Activated naive CD4-positive, alpha-beta T cell treated with anti-CD3 and anti-CD28 coated beads, Interleukin-2, amount 50 U/mL, for 24 hours (primary cell): ENCODE data around the gene FANCB.

ENCODE experiments used
- H3K27ac Mint-ChIP-seq: one replicate; pipeline ENCODE4 v1.8.0; 2021; ENCODE audit warnings: mild to moderate bottlenecking, mixed read lengths
- H3K27me3 Mint-ChIP-seq: one replicate; pipeline ENCODE4 v1.8.0; 2021; ENCODE audit warnings: mixed read lengths
- H3K36me3 Mint-ChIP-seq: one replicate; pipeline ENCODE4 v1.8.0; 2021; ENCODE audit warnings: mixed read lengths
- H3K4me1 Mint-ChIP-seq: one replicate; pipeline ENCODE4 v1.8.0; 2021; ENCODE audit warnings: mixed read lengths
- H3K4me3 Mint-ChIP-seq: one replicate; pipeline ENCODE4 v1.8.0; 2021; ENCODE audit warnings: mild to moderate bottlenecking, mixed read lengths
- H3K9me3 Mint-ChIP-seq: one replicate; pipeline ENCODE4 v1.8.0; 2021; ENCODE audit warnings: mixed read lengths

Gene FANCB

GRCh38 chrX:14872851-14873675 lies at the start of gene FANCB, which contains the start of gene MOSPD2:
TSS of gene FANCB (minus strand) at chrX:14873069. CDS start at chrX:14865510, 7,559 bp downstream.
TSS of gene MOSPD2 (plus strand) at chrX:14873421. CDS start at chrX:14873529, 108 bp downstream.
- Mint-ChIP-seq H3K4me3 (peak within 1 kb of the TSS; percentile 88), H3K27me3 (no peaks in the 10 kb centered on the region), H3K9me3 (no peaks in the 10 kb centered on the region), H3K4me1 (peaks cover 16% of the 10 kb centered on the region), H3K27ac (peak within 1 kb of the TSS; percentile 65), H3K36me3 (peaks cover 4% of the 10 kb centered on the region)

- peaks cover 2% of the 10 kb centered on the region for H3K36me3 Mint-ChIP-seq
- H3K9me3 Mint-ChIP-seq = no peaks in the 10 kb centered on the region
- H3K4me3 Mint-ChIP-seq = no peak overlapping the region
- H3K27me3 Mint-ChIP-seq = no peaks in the 10 kb centered on the region
- no peaks in the 10 kb centered on the region for H3K4me1 Mint-ChIP-seq
- H3K27ac Mint-ChIP-seq = no peak overlapping the region
Observed at GRCh38 chrX:14922437-14922836, 49.6 kb upstream of the FANCB start.

- no peak overlapping the region for H3K4me3 Mint-ChIP-seq
- no peaks in the 10 kb centered on the region for H3K9me3 Mint-ChIP-seq
- H3K4me1 Mint-ChIP-seq = no peaks in the 10 kb centered on the region
- H3K27ac Mint-ChIP-seq = no peak overlapping the region
- no peaks in the 10 kb centered on the region for H3K27me3 Mint-ChIP-seq
- peaks cover 2% of the 10 kb centered on the region for H3K36me3 Mint-ChIP-seq
Observed at GRCh38 chrX:14920196-14920595, 47.3 kb upstream of the FANCB start.

GRCh38 chrX:14919407-14919806 lies 46.5 kb upstream of the FANCB start:
- H3K4me3 Mint-ChIP-seq = no peak overlapping the region
- H3K9me3 Mint-ChIP-seq = no peaks in the 10 kb centered on the region
- H3K27ac Mint-ChIP-seq = no peak overlapping the region
- H3K27me3 Mint-ChIP-seq = no peaks in the 10 kb centered on the region
- H3K36me3 Mint-ChIP-seq = peaks cover 2% of the 10 kb centered on the region
- no peaks in the 10 kb centered on the region for H3K4me1 Mint-ChIP-seq

- H3K36me3 Mint-ChIP-seq = peaks cover 4% of the 10 kb centered on the region
- H3K9me3 Mint-ChIP-seq = no peaks in the 10 kb centered on the region
- H3K27ac Mint-ChIP-seq = no peak overlapping the region
- H3K4me1 Mint-ChIP-seq = no peaks in the 10 kb centered on the region
- H3K27me3 Mint-ChIP-seq = no peaks in the 10 kb centered on the region
- no peak overlapping the region for H3K4me3 Mint-ChIP-seq
Observed at GRCh38 chrX:14916017-14916674, 43.3 kb upstream of the FANCB start.

- H3K27ac Mint-ChIP-seq = no peak overlapping the region
- no peaks in the 10 kb centered on the region for H3K4me1 Mint-ChIP-seq
- H3K36me3 Mint-ChIP-seq = peaks cover 4% of the 10 kb centered on the region
- no peak overlapping the region for H3K4me3 Mint-ChIP-seq
- no peaks in the 10 kb centered on the region for H3K9me3 Mint-ChIP-seq
- H3K27me3 Mint-ChIP-seq = no peaks in the 10 kb centered on the region
Observed at GRCh38 chrX:14915596-14915995, 42.7 kb upstream of the FANCB start.

GRCh38 chrX:14913241-14913640 lies 40.4 kb upstream of the FANCB start:
- no peaks in the 10 kb centered on the region for H3K4me1 Mint-ChIP-seq
- H3K4me3 Mint-ChIP-seq = no peak overlapping the region
- H3K36me3 Mint-ChIP-seq = peaks cover 6% of the 10 kb centered on the region
- no peak overlapping the region for H3K27ac Mint-ChIP-seq
- no peaks in the 10 kb centered on the region for H3K9me3 Mint-ChIP-seq
- H3K27me3 Mint-ChIP-seq = no peaks in the 10 kb centered on the region

GRCh38 chrX:14903891-14904290 lies 31.0 kb upstream of the FANCB start:
- H3K27me3 Mint-ChIP-seq = no peaks in the 10 kb centered on the region
- no peak overlapping the region for H3K4me3 Mint-ChIP-seq
- H3K4me1 Mint-ChIP-seq = peaks cover 5% of the 10 kb centered on the region

GRCh38 chrX:14902537-14902936 lies 29.7 kb upstream of the FANCB start:
- Mint-ChIP-seq H3K9me3 (no peaks in the 10 kb centered on the region), H3K4me3 (no peak overlapping the region), H3K4me1 (peaks cover 5% of the 10 kb centered on the region), H3K36me3 (peaks cover 13% of the 10 kb centered on the region), H3K27ac (no peak overlapping the region), H3K27me3 (no peaks in the 10 kb centered on the region)

More at GRCh38 chrX:14903891-14904290, 31.0 kb upstream of the FANCB start:
- Mint-ChIP-seq H3K27ac (no peak overlapping the region), H3K36me3 (peaks cover 12% of the 10 kb centered on the region), H3K9me3 (no peaks in the 10 kb centered on the region)

GRCh38 chrX:14899607-14900006 lies 26.7 kb upstream of the FANCB start:
- Mint-ChIP-seq H3K4me1 (peaks cover 5% of the 10 kb centered on the region), H3K27ac (peak overlapping the region; percentile 35)

GRCh38 chrX:14897042-14897441 lies 24.2 kb upstream of the FANCB start:
- Mint-ChIP-seq H3K4me3 (no peak overlapping the region), H3K4me1 (peaks cover 5% of the 10 kb centered on the region), H3K27ac (no peak overlapping the region), H3K36me3 (peaks cover 9% of the 10 kb centered on the region), H3K27me3 (no peaks in the 10 kb centered on the region), H3K9me3 (no peaks in the 10 kb centered on the region)

More at GRCh38 chrX:14899607-14900006, 26.7 kb upstream of the FANCB start:
- peaks cover 17% of the 10 kb centered on the region for H3K36me3 Mint-ChIP-seq
- H3K4me3 Mint-ChIP-seq = no peak overlapping the region
- no peaks in the 10 kb centered on the region for H3K27me3 Mint-ChIP-seq
- H3K9me3 Mint-ChIP-seq = no peaks in the 10 kb centered on the region

- Mint-ChIP-seq H3K9me3 (no peaks in the 10 kb centered on the region), H3K27me3 (no peaks in the 10 kb centered on the region), H3K4me1 (peaks cover 5% of the 10 kb centered on the region), H3K4me3 (no peak overlapping the region), H3K36me3 (peaks cover 9% of the 10 kb centered on the region), H3K27ac (peak overlapping the region; percentile 56)
Observed at GRCh38 chrX:14896273-14896672, 23.4 kb upstream of the FANCB start.

- Mint-ChIP-seq H3K9me3 (no peaks in the 10 kb centered on the region), H3K27ac (no peak overlapping the region), H3K4me1 (peaks cover 19% of the 10 kb centered on the region), H3K4me3 (no peak overlapping the region), H3K36me3 (peaks cover 6% of the 10 kb centered on the region), H3K27me3 (no peaks in the 10 kb centered on the region)
Observed at GRCh38 chrX:14886252-14886651, 13.4 kb upstream of the FANCB start.

- Mint-ChIP-seq H3K9me3 (no peaks in the 10 kb centered on the region), H3K36me3 (peaks cover 4% of the 10 kb centered on the region), H3K27ac (no peak overlapping the region), H3K4me1 (peaks cover 30% of the 10 kb centered on the region), H3K4me3 (no peak overlapping the region), H3K27me3 (no peaks in the 10 kb centered on the region)
Observed at GRCh38 chrX:14884714-14885113, 11.8 kb upstream of the FANCB start.

GRCh38 chrX:14883826-14884225 lies 11.0 kb upstream of the FANCB start:
- H3K9me3 Mint-ChIP-seq = no peaks in the 10 kb centered on the region
- peaks cover 36% of the 10 kb centered on the region for H3K4me1 Mint-ChIP-seq
- H3K4me3 Mint-ChIP-seq = peak overlapping the region; percentile 51
- H3K27ac Mint-ChIP-seq = peak overlapping the region; percentile 94
- peaks cover 4% of the 10 kb centered on the region for H3K36me3 Mint-ChIP-seq
- H3K27me3 Mint-ChIP-seq = no peaks in the 10 kb centered on the region

- no peaks in the 10 kb centered on the region for H3K9me3 Mint-ChIP-seq
- no peak overlapping the region for H3K4me3 Mint-ChIP-seq
- peak overlapping the region; percentile 13 for H3K27ac Mint-ChIP-seq
- H3K36me3 Mint-ChIP-seq = peaks cover 4% of the 10 kb centered on the region
- H3K4me1 Mint-ChIP-seq = peaks cover 32% of the 10 kb centered on the region
- H3K27me3 Mint-ChIP-seq = no peaks in the 10 kb centered on the region
Observed at GRCh38 chrX:14875624-14876023, 2.8 kb upstream of the FANCB start.
